Limb (tissue), 2 donors: Measurements from ENCODE around the gene FASTK.
A peak's percentile ranks its signal among the peaks of the same experiment; 100 is the strongest.

Experiments
- DNase-seq, 2 donors: peaks; one replicate each; pipeline ENCODE4 v3.0.0-alpha.2; 2016; ENCODE audit errors: extremely low spot score in 2 of 2

FASTK gene

DNA sequence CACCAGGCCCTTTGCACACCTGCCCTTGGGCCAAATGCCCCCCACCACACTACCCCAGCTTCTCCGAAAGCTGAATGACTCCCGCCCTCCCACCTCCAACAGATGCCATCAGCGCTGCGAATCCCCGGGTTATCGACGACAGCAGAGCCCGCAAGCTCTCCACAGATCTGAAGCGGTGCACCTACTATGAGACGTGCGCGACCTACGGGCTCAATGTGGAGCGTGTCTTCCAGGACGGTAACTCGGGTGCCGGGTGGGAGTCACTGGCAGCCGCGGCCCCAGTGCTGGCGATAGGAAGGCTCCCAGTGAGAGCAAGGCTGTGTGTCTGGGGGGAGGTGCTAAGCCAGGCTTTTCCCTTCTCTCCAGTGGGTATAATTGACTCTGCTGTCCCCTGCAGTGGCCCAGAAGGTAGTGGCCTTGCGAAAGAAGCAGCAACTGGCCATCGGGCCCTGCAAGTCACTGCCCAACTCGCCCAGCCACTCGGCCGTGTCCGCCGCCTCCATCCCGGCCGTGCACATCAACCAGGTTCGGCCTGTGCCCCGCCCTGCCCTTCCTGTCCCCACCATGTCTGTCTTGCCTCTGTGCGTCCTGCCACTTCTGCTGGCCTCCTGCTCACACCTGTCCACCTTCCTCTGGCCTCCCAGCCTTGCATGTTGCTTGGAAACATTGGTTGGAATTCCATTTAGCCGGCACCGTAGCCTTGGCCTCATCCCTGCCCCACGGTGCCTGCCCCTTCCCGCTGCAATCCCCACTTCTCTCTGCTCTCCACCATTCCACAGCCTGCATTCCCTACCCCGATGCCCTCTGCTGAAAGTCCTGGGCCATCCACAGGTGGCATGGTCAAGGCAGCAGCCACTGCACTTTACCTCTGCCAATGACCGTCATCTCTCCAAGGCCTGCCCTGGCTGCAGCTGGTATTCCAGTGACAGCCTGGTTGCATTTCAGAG, 37.8 kb upstream of the FASTK start:
- DNase-seq, result no peak

DNA sequence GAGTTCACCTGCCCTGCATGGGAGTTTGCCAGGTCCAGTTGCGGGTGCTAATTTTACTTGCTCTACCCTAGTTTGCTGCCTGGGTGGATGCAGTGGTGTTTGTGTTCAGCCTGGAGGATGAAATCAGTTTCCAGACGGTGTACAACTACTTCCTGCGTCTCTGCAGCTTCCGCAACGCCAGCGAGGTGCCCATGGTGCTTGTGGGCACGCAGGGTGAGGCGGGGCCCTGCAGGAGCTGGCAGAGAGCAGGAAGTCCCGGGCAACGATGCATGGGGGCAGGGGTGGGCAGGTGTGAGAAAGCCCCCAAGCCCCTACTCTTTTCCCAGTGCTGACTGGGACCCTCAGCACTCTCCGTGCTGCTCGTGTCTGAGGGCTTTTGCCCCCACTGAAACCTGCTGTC, 37.0 kb upstream of the FASTK start:
- no peak for DNase-seq

DNA sequence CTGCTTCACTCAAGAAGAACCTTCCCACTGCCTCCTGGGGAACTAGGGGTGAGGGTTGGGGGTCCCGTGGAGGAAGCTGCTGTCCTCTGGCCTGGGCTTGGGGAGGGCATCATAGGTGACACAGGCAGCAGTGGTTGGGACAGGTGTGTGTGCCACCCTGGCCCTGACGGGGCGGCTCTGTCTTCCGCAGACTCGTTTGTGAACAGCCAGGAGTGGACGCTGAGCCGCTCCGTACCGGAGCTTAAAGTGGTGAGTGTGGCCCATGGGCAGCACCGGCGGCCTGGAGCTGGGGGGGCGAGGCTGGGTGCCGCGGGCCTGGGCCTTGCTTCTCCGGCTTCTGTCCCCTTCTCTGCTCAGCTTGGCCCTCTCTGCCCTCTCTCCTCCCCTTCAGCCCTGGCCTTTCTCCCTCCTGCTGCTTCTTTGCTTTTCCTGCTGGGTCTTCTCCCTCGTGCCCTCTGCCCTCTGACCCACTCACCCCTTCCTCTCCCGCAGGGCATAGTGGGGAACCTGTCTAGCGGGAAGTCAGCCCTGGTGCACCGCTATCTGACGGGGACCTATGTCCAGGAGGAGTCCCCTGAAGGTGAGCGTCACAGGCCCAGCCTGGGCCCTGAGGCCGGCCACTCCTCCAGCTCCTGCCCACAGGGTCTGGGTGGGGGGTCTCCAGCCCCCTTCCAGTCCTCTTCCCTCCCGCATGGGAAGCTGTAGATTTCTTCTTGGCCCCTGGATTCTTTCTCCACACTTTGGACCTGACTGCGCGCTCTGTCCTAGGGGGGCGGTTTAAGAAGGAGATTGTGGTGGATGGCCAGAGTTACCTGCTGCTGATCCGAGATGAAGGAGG, 36.2 kb upstream of the FASTK start:
- DNase-seq, result no peak

DNA sequence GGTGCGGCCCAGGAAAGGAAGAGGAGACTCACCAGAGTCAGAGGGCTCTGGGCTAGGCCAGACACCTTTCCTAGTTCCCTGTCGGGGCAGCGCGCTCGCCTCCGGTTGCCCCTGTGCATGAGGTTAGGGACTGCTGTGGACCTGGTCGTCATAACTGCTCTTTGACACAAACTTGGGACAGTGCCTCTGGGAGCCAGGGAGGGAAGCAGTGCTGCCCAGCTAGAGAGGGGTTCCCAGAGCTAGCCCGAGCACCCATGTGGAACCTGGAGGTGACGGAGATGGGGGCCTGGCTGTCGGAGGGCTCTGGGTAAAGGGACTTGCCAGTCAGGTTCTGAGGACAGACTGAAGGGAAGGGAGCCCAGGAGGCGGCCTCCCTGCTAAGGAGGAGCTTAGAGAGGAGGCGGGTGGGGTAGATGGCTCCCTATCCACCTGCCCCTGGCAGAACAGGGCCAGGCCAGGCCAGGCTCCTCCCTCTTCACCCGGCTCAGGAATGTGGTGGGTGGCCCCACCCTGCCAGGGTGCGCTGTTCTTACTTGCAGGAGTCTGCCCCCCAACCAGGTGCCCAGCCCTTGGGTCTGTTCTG, 35.3 kb upstream of the FASTK start:
- no peak for DNase-seq

DNA sequence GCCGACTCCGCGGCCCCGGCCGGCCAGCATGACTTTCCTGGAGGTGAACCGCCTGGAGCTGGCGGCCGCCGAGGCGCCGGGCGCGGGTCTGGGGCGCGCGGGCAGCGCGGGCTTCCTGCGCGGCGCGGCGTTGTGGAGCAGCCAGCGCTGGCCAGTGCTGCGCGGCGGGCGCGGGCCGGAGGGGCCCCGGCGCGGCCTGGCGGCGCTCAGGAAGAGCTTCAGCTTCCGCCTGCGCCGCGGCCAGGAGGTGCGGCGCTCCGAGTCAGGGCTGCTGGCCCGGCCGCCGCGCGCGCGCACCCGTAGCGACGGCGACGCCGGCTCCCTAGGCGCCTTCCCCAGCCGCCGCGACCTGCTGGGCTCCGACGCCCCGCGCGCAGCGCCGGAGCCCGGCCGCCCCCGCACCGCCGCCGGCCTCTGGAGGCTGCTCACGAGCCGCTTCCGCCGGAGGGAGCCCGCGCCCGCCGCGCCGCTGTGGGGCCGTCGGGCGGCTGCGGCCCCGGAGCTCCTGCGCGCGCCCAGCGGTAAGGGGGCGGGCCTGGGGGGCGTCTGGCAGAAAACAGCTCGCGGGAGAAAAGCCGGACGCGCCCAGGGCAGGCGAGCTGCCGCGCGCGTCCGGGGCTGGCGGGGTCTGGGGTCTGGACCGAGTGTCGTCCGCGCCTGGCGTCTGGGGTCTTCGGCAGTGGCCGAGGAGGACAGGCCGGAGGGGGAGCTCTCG, 34.7 kb upstream of the FASTK start:
- peak in 1 of 2 donors; percentile 59 for DNase-seq

DNA sequence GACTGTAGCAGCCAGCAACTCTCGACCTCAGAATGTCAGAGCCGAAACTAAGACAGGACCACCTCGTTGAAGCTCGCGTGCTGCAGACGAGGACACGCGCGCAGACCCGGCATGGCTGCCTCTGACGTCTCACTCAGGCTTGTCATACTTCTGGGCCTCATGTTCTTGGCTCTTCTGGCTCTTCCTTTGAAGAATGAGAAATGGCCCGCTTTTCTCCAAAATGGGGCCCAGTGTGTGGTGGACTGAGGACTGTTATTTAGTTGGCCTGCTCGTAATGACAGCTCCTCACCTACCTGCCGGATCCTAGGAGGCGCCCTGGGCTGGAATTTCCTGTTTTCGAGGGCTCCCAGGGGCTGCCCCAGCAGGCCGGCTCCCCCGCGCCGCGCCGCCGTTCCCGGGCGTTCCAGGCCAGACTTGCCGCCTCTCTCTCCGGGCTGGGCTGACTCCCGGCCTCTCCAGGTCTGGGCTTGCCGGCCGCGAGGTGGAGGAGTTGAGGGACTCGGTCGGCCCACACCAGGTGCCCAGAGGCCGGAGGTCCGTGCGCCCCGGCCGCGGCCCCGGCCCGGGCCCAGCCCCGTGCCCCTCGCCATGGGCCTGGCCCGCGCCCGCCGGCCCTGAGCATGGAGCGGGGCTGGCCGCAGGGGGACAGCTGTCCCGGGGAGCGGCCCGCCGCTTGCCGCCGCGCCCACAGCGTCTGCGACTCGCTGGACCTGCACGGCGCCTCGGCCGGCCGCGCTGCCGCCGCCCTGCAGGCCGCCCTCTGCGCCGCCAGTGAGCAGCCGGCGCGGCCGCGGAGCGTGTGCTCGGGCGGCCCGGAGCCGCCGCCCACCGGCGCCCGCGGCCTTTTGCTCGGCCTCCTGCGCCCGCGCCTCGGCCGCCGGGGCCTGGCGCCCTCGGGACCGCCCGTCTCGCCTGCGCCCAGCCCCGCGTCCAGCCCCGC, 33.8 kb upstream of the FASTK start:
- peak in 1 of 2 donors; percentile 52 for DNase-seq

DNA sequence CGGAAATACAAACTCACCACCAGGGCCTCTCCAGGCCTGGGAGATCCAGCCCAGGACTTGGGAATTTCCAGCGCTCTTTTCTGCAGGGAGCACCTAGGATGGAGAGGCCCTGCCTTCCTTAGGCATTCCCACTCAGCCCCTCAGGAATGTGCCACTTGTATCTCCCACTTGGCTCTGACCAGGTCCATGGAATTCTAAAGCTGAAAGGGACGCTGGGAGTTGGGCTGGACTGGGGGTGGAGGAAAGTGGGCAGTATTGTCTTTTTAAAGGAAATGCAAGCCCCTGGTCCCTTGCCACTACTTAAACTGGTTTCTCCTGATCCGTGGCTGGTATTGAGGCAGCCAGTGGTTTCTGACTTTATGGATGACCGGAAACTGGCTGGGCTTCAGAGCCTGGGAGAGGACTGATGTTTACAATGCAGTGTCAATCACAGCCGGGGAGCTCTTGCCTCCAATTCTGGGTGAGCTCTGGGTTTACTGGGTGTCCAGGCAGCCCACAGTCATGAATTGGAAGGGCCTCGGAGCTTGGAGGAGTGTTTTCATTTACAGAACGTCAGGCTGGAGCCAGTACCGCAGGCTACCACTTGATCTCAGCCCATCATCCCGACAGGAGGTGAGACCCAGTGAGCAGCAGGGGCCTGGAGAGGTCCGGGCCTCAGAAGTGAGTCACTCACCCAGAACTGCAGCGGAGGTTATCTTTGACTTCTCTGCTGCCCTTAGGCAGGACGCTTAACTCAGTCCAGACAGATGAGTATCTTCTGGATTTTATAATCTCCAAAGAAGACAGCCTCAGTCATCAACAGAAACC, 32.9 kb upstream of the FASTK start:
- DNase-seq, result no peak

DNA sequence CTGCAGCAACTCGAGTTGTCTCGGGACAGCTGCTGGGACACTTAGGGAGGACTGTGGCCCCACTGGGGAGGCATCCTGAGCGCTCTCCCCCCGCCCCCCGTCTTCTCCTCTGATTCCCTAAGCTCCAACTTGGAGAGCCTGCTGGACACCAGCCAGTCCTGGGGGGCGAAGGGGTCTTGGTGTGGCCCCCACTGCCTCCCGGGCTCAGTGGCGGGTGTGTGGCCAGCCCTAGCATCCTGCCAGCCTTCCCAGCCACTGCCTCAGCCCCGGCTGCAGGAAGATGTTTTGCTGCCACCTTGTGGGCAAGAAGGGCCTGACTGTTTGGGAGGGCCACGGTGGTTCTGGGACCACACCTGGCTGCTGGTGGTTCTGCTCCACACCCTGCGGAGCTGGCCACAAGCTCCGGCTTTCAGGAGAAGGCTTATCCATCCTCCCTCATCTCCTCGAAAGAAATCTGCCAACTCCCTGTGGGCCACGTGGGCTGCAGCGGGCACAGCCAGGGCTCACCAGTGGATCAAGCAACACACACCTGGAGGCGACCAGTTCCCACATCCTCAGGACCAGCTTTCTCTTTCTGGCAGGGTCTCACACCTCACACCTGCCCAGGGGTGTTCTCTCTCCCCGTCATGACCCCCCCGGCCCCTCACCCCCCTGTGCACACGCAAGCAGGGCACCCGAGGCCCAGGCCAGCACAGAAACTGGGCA, 30.5 kb upstream of the FASTK start:
- DNase-seq, result peak; percentile 69 to 84

DNA sequence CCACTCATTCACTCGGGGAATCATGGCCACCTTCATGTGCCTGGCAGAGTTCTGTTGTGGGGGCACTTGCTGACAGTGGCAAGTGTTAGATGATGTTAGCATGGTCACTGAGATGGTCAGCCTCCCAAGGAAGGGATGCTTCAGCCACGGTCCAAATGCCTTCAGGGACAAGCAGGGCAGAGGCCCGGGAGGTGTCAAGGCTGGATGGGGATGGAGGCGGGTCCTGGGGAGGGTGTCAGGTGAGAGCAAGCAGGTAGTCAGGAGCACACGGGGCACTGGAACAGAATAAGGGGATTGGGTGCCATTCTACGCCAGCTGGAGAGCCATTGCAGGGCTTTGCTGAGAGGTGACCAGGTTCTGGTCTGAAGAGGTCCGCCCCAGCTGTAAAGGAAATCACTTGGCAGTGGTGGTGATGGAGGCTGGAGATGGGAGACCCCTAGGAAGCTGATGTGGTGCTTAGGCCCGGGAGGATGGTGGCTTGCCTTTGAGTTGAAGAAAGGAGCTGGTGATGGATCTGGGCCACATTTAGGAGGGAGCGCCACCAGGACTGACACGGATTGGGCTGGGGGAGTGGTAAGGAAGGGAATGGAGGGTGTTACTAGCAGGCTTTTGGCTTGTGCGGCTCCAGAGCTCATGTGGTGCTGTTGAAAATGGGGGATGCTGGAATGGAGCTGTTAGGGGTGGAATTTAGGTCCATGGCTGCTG, 29.8 kb upstream of the FASTK start:
- no peak for DNase-seq

DNA sequence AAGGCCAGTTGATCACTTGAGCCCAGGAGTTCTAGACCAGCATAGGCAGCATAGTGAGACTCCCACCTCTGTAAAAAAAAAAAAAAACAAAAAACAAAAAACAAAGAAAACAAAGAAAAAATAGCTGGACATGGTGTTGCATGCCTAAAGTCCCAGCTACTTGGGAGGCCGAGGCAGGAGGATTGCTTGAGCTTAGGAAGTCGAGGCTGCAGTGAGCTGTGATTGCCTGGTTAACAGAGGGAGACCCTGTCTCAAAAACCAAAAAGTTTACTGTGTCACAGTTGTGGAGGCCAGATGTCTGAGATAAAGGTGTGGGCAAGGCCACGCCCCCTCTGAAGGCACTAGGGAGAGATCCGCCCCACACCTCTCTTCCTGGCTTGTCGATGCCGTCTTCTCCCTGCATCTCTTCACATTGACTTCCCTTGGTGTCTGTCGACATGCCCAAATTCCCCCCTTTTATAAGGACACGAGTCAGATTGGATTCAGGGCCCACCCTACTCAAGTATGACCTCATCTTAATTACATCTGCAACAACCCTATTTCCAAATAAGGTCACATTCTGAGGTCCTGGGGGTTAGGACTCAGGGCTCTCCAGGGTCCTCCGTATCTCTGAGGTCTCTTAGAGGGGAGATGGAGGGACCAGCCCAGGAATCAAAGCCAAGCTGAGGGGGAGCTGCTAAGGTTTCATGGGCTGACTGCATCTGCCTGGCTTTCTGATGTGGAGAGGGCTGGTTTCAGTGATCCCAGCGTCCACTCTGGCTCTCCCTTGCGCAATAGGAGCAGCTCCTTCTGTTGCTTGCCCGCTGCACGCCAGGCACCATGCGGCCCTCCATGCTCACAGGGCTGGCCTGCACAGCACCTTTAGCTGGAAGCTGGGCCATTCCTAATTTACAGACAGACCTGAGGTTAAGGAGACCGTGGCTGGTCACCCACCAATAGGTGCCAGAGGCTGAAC, 28.8 kb upstream of the FASTK start:
- no peak for DNase-seq

DNA sequence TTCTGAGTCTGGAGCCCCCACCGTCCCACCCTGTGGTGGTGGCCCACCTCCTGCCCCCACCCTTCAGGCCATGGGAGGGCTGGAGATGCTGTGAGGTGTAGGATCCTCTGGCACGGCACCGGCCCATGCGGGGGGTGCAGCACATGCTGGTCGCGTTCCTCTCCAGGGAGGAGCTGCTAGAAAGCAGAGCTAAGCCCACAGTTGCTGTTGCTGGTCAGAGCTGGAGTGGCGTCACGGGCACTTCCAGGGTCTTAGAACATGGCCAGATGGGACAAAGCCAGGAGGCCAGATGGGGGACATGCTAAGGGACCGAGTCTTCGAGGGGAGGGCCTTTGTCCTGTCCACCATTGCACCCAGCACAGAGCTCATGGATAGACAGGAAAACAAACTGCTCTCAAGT, 27.3 kb upstream of the FASTK start:
- no peak for DNase-seq

DNA sequence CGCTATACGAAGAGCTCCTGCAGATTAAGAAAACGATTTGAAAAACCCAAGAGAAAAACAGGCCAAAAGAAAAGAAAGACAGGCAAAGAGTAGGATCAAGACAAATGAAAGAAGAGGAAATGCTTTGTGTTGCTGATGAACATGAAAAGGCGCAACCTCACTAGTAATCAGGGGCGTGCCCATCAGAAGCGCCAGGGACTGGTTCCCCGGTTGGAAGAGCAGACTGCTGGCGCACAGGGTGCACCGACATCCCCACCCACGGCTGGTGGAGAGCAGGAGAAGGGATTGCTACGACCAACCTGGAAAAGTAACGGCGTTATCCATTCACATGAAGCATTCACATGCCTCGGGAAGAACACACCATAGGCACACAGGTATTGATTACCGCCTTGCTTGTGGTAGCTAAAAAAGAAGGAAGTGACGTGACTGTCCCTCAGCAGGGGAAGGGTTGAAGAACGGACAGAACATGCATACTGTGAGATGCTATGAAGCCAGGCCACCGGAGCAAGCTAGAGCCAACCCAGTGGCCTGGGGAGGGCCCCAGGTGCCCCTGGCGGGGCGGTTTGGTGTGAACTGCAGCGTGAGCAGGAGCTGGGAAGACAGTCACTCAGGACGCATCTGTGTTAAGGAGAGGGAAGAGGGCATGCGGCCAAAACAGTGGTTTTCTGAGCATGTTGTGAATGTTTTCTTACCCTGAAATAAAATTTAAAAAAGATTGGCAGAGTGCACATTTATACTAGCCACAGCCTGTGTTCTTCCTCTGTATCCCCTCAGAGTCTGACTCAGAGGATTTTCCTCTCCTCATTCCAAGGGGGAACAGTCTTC, 24.0 kb upstream of the FASTK start:
- no peak for DNase-seq

DNA sequence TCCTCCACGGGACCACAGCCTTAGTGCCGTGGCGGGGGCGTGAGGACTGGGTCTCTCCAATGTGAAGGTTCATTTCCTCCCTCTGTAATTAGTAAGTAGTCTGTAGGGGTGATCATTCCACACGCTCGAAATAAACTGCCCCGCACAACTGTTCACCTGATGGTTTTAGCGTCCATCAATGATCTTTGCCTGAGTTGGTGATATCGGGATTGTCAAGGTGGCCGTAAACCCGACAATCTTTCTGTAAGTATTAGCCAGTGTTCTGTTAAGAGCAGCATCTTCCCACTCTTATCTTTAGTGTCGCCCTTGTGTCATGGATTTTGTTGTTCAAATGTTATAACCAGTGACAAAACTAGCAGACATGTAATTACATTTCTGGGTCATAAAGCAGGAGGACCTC, 23.4 kb upstream of the FASTK start:
- no peak for DNase-seq

DNA sequence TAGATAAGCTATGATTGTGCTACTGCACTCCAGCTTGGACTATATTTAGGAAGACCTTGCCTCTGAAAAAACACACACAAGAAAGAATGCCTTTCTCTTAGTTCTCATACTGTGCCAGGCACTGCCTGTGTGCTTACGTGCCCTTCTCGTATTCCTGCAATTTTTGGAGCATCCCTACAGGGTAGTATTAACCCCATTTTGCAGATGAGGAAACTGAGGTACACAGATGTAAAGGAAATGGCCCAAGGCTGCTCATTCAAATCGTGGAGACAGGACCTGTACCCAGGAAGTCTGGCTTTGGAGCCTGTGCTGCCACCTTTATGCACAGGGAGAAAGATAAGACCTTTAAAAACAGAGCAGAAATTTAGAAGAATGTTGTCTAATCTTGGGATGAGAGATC, 22.4 kb upstream of the FASTK start:
- no peak for DNase-seq

DNA sequence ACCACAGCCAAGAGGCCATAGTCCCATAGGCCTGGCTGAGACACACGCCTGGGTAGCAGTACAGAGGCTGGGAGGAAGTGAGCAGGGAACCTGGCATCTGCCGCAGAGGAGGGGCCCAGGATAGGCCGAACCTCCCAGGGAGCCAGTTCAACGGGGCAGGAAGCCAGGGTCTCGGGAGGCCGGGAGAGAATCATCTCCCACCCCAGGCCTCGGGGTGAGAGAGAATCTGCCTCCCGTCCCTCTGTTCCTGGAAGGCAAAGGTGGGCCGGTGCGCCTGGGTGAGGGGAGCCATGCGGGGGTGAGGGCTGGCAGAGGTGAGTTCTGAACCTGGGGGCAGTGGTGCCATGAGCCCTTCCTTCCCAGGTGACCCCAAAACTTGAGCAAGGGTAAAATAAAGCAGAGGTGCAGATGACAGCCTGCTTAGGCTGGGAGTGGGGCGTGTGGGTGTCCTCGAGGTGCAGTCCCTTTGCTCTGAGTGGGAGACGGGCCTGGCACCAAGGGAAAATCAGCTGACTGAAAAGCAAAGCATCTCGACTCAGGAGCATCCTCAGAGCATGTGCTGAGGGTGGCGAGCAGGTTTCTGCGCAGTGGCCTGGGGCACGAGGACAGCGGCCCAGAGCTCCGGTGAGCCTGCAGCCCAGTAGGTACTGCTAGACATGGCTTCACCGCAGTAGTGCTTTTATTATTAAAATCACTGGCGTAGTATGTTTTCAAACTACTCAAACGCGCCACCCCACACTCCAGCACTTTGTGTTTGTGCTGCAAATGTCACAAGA, 21.2 kb upstream of the FASTK start:
- no peak for DNase-seq
